ENCODE results near the gene ADAMTS12. TPM values are rescaled to one million over a fixed set of nuclear protein-coding genes. Genes with fewer than 3 reads are reported as not detected.

Gene ADAMTS12
- total RNA-seq, 1 experiment from 2014 or later: 6.2 TPM

DNA sequence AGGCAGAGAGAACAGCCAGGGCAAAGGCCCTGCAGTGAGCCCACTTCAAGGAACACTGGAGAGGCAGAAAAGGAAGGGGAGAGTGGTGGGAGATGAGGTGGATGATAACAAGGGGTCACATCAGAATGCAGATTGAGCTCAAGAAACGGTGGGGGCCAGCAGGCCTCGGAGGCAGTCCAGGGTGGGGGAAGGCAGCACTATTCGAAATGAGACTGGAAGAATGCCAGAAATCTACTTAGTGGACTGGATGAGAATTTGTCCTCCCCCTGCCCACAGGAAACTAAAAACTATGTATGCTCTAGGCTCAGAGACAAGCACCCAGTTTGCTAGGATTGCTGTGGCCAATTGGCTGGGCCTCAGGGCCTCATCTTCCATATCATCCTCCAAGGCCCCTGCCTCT, 148.7 kb downstream of the ADAMTS12 start:
- no peaks in the 10 kb centered on the region for H4K20me1 ChIP-seq (ENCODE audit: control insufficient read depth, insufficient read depth, insufficient read length)
- no peak overlapping the region for H3K18ac ChIP-seq (ENCODE audit: insufficient read length, low read depth, low read length)
- H4K8ac ChIP-seq (replicated peaks; ENCODE audit: insufficient read length, low read depth, low read length): no peak overlapping the region
- H3K23ac ChIP-seq (ENCODE audit: insufficient read length, low read depth, low read length): no peak overlapping the region
- DNase-seq: no peak
- no CpG with 5 or more reads among the region's 3 CpGs for WGBS (ENCODE audit: extremely low coverage, insufficient read length, low lambda C conversion rate)
- H3K14ac ChIP-seq (ENCODE audit: insufficient read depth, low read length): no peak overlapping the region
- Mint-ChIP-seq H3K4me1 (peaks cover 16 to 17% of the 10 kb centered on the region in 2 experiments), H3K27me3 (ENCODE audit: low read depth) (no peaks in the 10 kb centered on the region), H3K9me3 (no peaks in the 10 kb centered on the region), H3K4me3 (no peak overlapping the region), H3K27ac (peak overlapping the region; percentile 4 to 73 (median 52); a peak in 5 of 7 replicates), H3K36me3 (ENCODE audit: insufficient read depth in 1 of 3, low read depth in 3 of 3) (no peaks in the 10 kb centered on the region)
- H3K4me2 ChIP-seq (ENCODE audit: insufficient read depth, insufficient read length, low read length): no peak overlapping the region
- no peaks in the 10 kb centered on the region for H3K79me2 ChIP-seq (ENCODE audit: insufficient read depth, low read length)
- H3K27me3 ChIP-seq (ENCODE audit: insufficient read depth, low read length): no peaks in the 10 kb centered on the region
- H3K9me3 ChIP-seq (ENCODE audit: control insufficient read depth, low read depth, low read length): no peaks in the 10 kb centered on the region
- no peak overlapping the region for H4K5ac ChIP-seq (ENCODE audit: insufficient read length, low read depth, low read length)
- TF ChIP-seq, protein P1, sequence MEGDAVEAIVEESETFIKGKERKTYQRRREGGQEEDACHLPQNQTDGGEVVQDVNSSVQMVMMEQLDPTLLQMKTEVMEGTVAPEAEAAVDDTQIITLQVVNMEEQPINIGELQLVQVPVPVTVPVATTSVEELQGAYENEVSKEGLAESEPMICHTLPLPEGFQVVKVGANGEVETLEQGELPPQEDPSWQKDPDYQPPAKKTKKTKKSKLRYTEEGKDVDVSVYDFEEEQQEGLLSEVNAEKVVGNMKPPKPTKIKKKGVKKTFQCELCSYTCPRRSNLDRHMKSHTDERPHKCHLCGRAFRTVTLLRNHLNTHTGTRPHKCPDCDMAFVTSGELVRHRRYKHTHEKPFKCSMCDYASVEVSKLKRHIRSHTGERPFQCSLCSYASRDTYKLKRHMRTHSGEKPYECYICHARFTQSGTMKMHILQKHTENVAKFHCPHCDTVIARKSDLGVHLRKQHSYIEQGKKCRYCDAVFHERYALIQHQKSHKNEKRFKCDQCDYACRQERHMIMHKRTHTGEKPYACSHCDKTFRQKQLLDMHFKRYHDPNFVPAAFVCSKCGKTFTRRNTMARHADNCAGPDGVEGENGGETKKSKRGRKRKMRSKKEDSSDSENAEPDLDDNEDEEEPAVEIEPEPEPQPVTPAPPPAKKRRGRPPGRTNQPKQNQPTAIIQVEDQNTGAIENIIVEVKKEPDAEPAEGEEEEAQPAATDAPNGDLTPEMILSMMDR (conservative IDR thresholded peaks at IDR 0.05): no peak
- H2BK20ac ChIP-seq (ENCODE audit: low read depth, low read length, poor library complexity, severe bottlenecking): no peak overlapping the region
- no peak overlapping the region for H3T11ph ChIP-seq (ENCODE audit: low read length)
- H2BK15ac ChIP-seq (ENCODE audit: low read depth, low read length): no peak overlapping the region
- no peak overlapping the region for H2AK5ac ChIP-seq (ENCODE audit: insufficient read length, low read length)
- no peaks in the 10 kb centered on the region for H3K79me1 ChIP-seq (ENCODE audit: insufficient read depth, low read depth, low read length, poor library complexity, severe bottlenecking)
- H3K4me1 ChIP-seq (ENCODE audit: insufficient read depth, low read length): peaks cover 3% of the 10 kb centered on the region; the same call in 1 of the 2 replicates
- H3K27ac ChIP-seq (ENCODE audit: insufficient read length, low read depth, low read length): no peak overlapping the region
- H2BK120ac ChIP-seq (ENCODE audit: low read depth, low read length, poor library complexity, severe bottlenecking): no peak overlapping the region
- no peak overlapping the region for H4K91ac ChIP-seq (ENCODE audit: insufficient read length, low read depth, low read length)
- H2AFZ ChIP-seq (ENCODE audit: low read length): no peak overlapping the region
- H3K4ac ChIP-seq (ENCODE audit: low read depth, low read length): no peak overlapping the region
- no peak overlapping the region for H2BK12ac ChIP-seq (ENCODE audit: insufficient read length, low read depth, low read length)
- no peak overlapping the region for H3K56ac ChIP-seq (ENCODE audit: insufficient read length, low read depth, low read length)
- H3K23me2 ChIP-seq (ENCODE audit: insufficient read length, low read depth, low read length, poor library complexity, severe bottlenecking): no peaks in the 10 kb centered on the region
- no peak overlapping the region for H3K9ac ChIP-seq (ENCODE audit: extremely low read depth, insufficient read length, low read length)
- H2BK5ac ChIP-seq (ENCODE audit: insufficient read length, low read length): no peak overlapping the region

Data from H9 (cell line).